ENCODE results near the gene TSR3. TPM values are rescaled to one million over a fixed set of nuclear protein-coding genes. Genes with fewer than 3 reads are reported as not detected.

TSR3 gene
- total and polyA plus RNA-seq, 2 of the 13 experiments (the other 11 are each of a cell fraction or from before 2014, with no cell fraction given), result 24.2 to 51.0 TPM

GRCh38 chr16:1331712-1332617, 19.7 kb downstream of the TSR3 start (continued):
- TF ChIP-seq ZNF800 (CRISPR knock-in tag; IDR thresholded peaks at IDR 0.05), result peak; percentile 37; the same call in 1 of the 2 replicates
- TF ChIP-seq SYNCRIP (IDR thresholded peaks at IDR 0.05; ENCODE audit: insufficient read depth, low read depth, low read length), result no peak
- TF ChIP-seq RXRA (CRISPR knock-in tag; IDR thresholded peaks at IDR 0.05), result no peak
- TF ChIP-seq SNAPC4 (CRISPR knock-in tag; IDR thresholded peaks at IDR 0.05), result no peak
- TF ChIP-seq FOXC1 (CRISPR knock-in tag; IDR thresholded peaks at IDR 0.05; ENCODE audit: borderline replicate concordance), result no peak
- TF ChIP-seq ZBTB43 (CRISPR knock-in tag; conservative IDR thresholded peaks at IDR 0.05), result no peak
- no peak for TF ChIP-seq ZNF570 (CRISPR knock-in tag; IDR thresholded peaks at IDR 0.05; ENCODE audit: borderline replicate concordance)
- TF ChIP-seq ATF2 (CRISPR knock-in tag; IDR thresholded peaks at IDR 0.05), result no peak
- no peak for TF ChIP-seq ESRRA (CRISPR knock-in tag; IDR thresholded peaks at IDR 0.05; ENCODE audit: low read depth)
- no peak for TF ChIP-seq ETS1 (CRISPR knock-in tag; IDR thresholded peaks at IDR 0.05)
- TF ChIP-seq NCOA5 (CRISPR knock-in tag; IDR thresholded peaks at IDR 0.05), result no peak
- no peak for TF ChIP-seq IKZF1 (IDR thresholded peaks at IDR 0.05)
- no peak for TF ChIP-seq ZFP36L1 (CRISPR knock-in tag; IDR thresholded peaks at IDR 0.05)
- no peak for TF ChIP-seq ZNF3 (CRISPR knock-in tag; IDR thresholded peaks at IDR 0.05)
- TF ChIP-seq TBX3 (IDR thresholded peaks at IDR 0.05; ENCODE audit: borderline replicate concordance), result no peak
- no peak for TF ChIP-seq HNRNPLL (IDR thresholded peaks at IDR 0.05; ENCODE audit: low read depth, low read length, poor library complexity, severe bottlenecking)
- no peak for TF ChIP-seq KDM1A (CRISPR knock-in tag; IDR thresholded peaks at IDR 0.05)
